Epithelial cell of esophagus (primary cell): ENCODE measurements around the gene QSOX1.
"Not testable (repeated sequence)": the region's sequence is repeated elsewhere in the genome, so short reads cannot be mapped to it uniquely, and the experiment has no call there.

Experiments
- DNase-seq: peaks from one replicate; pipeline ENCODE4 v3.0.0; 2010; ENCODE audit warnings: low read depth
- H3K4me3 ChIP-seq: 2 replicates; pipeline ENCODE4 v1.5.1; 2011; ENCODE audit warnings: mild to moderate bottlenecking, low read length, control low read depth
- TF ChIP-seq, protein P1 (sequence below): IDR thresholded peaks from 2 replicates; pipeline ENCODE4 v1.5.1; 2011; ENCODE audit warnings: low read depth, mild to moderate bottlenecking, low read length, control low read depth, inconsistent platforms; ENCODE audit not compliant: insufficient read depth; ENCODE audit errors: missing control alignments

QSOX1 gene

DNA sequence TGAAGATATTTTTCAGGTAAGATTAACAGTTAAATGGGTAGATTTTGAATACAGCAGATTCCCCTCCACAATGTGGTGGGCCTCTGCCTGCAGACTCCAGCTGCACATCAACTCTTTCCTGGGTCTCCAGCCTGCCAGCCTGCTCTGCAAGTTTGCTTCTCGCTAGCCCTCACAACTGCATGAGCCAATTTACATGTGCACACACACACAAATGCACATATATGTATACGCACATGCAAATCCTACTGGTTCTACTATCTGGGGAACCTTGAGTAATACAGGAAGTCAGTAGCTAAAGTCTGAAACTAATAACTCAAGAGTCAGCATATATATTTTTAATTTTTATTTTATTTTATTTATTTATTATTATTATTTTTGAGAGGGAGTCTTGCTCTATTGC is 34.8 kb upstream of the QSOX1 start:
- no peak for DNase-seq

DNA sequence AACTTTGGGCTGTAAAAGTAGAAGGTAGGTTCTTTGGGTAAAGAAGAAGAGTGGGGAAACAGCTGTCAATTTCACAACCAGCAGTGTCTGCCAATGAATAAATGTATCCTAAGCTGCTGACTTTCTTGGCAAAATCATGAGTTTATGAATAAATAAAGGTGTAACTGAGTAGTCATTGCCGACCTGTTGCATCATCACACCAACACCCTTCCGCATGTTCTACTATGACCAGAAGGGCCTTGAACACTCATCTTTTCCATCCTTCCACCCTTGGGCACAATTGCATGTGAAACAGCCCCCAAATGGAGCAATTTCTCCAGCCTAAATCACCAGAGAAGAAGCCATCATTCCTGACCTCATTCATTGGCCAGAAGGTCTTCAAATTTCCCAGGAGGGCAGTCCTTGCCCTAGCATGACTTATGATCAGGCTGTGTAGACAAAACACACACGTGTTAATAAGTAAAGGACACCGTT is 31.2 kb upstream of the QSOX1 start:
- peak; percentile 96 for DNase-seq
- TF ChIP-seq, protein P1, sequence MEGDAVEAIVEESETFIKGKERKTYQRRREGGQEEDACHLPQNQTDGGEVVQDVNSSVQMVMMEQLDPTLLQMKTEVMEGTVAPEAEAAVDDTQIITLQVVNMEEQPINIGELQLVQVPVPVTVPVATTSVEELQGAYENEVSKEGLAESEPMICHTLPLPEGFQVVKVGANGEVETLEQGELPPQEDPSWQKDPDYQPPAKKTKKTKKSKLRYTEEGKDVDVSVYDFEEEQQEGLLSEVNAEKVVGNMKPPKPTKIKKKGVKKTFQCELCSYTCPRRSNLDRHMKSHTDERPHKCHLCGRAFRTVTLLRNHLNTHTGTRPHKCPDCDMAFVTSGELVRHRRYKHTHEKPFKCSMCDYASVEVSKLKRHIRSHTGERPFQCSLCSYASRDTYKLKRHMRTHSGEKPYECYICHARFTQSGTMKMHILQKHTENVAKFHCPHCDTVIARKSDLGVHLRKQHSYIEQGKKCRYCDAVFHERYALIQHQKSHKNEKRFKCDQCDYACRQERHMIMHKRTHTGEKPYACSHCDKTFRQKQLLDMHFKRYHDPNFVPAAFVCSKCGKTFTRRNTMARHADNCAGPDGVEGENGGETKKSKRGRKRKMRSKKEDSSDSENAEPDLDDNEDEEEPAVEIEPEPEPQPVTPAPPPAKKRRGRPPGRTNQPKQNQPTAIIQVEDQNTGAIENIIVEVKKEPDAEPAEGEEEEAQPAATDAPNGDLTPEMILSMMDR = no peak
- H3K4me3 ChIP-seq = no peak overlapping the region

More for the DNA sequence above, 34.8 kb upstream of the QSOX1 start:
- TF ChIP-seq, protein P1 = no peak
- no peak overlapping the region for H3K4me3 ChIP-seq

DNA sequence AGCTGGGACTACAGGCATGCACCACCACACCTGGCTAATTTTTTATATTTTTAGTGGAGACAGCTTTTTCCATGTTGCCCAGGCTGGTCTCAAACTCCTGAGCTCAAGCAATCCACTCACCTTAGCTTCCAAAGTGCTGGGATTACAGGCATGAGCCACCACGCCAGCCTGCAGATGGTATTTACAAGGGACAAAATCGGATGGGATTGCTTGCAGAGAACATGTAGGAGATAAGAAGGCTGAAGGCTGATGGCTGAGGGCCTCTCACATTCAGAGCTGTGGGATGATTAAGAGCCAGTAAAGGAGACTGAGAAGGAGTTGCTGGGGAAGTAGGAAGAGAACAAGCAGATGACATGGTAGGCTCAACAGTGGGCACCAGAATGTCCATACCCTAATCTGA is 24.0 kb upstream of the QSOX1 start:
- no peak for DNase-seq
- no peak overlapping the region for H3K4me3 ChIP-seq
- TF ChIP-seq, protein P1 = no peak

DNA sequence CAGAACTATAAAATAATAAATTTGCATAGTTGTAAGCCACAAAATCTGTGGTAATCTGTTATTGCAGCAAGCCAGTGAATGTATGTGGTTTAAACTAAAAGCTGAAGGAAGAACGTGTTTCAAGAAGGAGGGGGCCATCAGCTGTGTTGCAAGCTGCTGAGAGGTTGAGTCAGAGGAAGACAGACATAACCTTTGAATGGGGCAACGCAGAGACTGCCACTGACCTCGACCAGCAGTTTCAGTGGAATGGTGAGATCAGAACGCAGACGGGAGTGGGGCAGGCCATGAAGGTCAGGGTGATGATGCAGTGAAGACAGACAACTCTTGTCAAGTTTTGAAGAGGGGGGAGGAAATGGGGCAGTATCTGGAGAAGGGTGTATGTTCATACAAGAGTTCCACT is 23.2 kb upstream of the QSOX1 start:
- H3K4me3 ChIP-seq = no peak overlapping the region
- TF ChIP-seq, protein P1 = no peak
- peak; percentile 85 for DNase-seq

DNA sequence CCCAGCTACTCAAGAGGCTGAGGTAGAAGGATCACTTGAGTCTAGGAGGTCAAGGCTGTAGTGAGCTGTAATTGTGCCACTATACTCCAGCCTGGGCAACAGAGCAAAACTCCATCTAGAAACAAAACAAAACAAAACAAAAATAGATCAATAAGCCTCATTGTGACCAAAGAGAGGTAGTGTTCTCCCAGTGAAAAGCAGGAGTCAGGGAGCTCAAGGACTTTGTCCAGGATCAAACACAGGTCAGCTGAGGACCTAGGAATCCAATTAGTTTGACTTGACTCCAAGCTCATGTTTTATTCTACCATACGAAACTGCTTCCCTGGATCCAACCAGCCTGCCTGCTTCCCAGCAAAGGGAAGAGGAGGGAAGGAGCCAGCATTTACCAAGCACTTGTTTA is 21.5 kb upstream of the QSOX1 start:
- DNase-seq = no peak
- TF ChIP-seq, protein P1 = no peak
- no peak overlapping the region for H3K4me3 ChIP-seq

DNA sequence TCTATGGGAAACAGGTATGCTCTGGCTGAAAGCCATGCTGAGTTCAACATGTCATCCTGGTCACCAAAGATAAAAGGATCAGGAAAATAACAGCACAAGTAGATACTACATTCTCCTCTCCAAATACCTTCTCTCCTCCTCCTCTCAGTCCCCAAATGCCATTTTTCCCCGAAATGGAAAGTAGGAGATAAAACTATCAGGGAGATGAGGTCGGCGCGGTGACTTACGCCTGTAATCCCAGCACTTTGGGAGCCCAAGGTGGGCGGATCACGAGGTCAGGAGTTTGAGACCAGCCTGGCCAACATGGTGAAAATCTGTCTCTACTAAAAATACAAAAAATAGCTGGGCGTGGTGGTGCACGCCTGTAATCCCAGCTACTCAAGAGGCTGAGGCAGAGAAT is 21.0 kb upstream of the QSOX1 start:
- H3K4me3 ChIP-seq, DNase-seq: not testable (repeated sequence)

DNA sequence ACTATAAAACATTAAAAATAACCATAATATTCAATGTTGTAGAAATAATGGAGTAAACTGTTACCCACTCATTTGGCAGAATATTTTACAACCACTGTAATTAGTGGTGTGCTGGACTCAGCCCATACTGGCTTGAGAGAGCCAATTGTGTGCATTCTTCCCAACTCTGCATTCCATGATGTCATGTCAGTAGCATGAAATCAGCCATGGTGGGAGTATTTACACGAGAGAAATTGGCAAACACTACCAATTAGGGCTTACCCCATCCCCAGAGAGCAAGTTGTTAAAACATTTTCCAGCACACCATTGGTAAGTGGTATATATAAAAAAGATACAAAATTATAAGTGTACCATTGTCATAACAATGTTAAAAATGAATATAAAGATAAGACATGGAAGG is 19.1 kb upstream of the QSOX1 start:
- TF ChIP-seq, protein P1 = no peak
- no peak overlapping the region for H3K4me3 ChIP-seq
- no peak for DNase-seq
